ENCODE data around the gene FAM111A.

Gene FAM111A

DNA sequence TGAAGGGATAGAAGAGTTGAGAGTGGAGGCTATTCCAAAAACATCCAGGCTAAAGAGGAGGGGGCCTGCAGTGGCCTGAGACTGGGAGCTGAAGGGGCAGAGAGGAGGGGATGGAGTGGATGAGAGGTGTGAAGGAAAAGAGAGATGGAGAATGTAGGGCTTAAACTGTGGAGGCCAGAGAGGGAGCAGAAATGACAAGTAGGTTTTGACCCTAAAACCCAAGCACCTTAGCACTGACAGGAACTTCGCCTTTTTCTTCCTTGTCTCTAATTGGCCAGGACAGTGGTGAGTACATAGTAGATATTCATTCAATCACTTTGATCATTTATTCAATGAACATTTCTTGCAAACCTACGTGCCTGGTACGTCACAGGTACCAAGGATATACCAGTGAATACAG lies 28.3 kb upstream of the FAM111A start:
- Histone ChIP-seq H2AFZ (ENCODE audit: low read length) (no peak overlapping the region), H3K9me3 (ENCODE audit: insufficient read depth, low read depth, low read length) (peaks cover 17% of the 10 kb centered on the region; the same call in 1 of the 2 replicates), H3F3A (ENCODE audit: low read depth) (no peaks in the 10 kb centered on the region), H3K36me3 (ENCODE audit: insufficient read depth, low read length) (peaks cover 8% of the 10 kb centered on the region; the same call in 1 of the 2 replicates), H3K9me2 (replicated peaks; ENCODE audit: low read depth, low read length) (no peaks in the 10 kb centered on the region), H3K4me1 (ENCODE audit: insufficient read depth, low read length, poor library complexity, severe bottlenecking) (peaks cover 36% of the 10 kb centered on the region), H3K4me3 (ENCODE audit: low read length, poor library complexity, severe bottlenecking) (no peak overlapping the region), H3K79me2 (ENCODE audit: insufficient read depth, low read length) (peaks cover 63% of the 10 kb centered on the region), H3K27me3 (ENCODE audit: insufficient read depth, low read length, poor library complexity, severe bottlenecking) (no peaks in the 10 kb centered on the region), H3K4me2 (ENCODE audit: low read depth, low read length, poor library complexity, severe bottlenecking) (no peak overlapping the region), H4K20me1 (ENCODE audit: insufficient read depth, low read length, poor library complexity, severe bottlenecking) (no peaks in the 10 kb centered on the region), H3K9ac (ENCODE audit: low read depth, low read length, poor library complexity, severe bottlenecking) (no peak overlapping the region)
- TF ChIP-seq, protein P1, sequence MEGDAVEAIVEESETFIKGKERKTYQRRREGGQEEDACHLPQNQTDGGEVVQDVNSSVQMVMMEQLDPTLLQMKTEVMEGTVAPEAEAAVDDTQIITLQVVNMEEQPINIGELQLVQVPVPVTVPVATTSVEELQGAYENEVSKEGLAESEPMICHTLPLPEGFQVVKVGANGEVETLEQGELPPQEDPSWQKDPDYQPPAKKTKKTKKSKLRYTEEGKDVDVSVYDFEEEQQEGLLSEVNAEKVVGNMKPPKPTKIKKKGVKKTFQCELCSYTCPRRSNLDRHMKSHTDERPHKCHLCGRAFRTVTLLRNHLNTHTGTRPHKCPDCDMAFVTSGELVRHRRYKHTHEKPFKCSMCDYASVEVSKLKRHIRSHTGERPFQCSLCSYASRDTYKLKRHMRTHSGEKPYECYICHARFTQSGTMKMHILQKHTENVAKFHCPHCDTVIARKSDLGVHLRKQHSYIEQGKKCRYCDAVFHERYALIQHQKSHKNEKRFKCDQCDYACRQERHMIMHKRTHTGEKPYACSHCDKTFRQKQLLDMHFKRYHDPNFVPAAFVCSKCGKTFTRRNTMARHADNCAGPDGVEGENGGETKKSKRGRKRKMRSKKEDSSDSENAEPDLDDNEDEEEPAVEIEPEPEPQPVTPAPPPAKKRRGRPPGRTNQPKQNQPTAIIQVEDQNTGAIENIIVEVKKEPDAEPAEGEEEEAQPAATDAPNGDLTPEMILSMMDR (conservative IDR thresholded peaks at IDR 0.05; ENCODE audit: low read length), result no peak
- TF ChIP-seq EZH2phosphoT487 (IDR thresholded peaks at IDR 0.05; ENCODE audit: borderline replicate concordance), result no peak

GRCh38 chr11:59115553-59115952 lies 27.1 kb upstream of the FAM111A start:
- H4K20me1 ChIP-seq (ENCODE audit: insufficient read depth, low read length, poor library complexity, severe bottlenecking), result no peaks in the 10 kb centered on the region
- peaks cover 12% of the 10 kb centered on the region; the same call in 1 of the 2 replicates for H3K36me3 ChIP-seq (ENCODE audit: insufficient read depth, low read length)
- H3K79me2 ChIP-seq (ENCODE audit: insufficient read depth, low read length), result peaks cover 52% of the 10 kb centered on the region

DNA sequence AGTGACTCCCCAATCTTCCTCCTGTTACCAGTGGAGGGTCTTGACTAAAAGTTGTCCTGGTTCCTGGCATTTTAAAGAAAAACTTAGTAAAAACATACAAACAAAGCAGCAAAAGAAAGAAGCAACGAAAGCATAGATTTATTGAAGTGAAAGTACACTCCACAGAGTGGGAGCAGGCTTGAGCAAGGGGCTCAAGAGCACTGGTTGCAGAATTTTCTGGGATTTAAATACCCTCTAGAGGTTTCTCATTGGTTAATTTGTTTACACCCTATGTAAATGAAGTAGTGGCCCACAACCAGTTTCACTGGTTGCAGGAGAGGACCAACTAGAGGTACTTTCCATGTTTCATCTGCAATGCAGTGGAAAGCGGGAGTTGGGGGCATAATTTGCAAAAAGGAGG lies 24.9 kb upstream of the FAM111A start:
- H3K9me2 ChIP-seq (replicated peaks; ENCODE audit: low read depth, low read length), result no peaks in the 10 kb centered on the region
- H3F3A ChIP-seq (ENCODE audit: low read depth), result no peaks in the 10 kb centered on the region
- H4K20me1 ChIP-seq (ENCODE audit: insufficient read depth, low read length, poor library complexity, severe bottlenecking), result no peaks in the 10 kb centered on the region
- H3K4me3 ChIP-seq (ENCODE audit: low read length, poor library complexity, severe bottlenecking), result no peak overlapping the region
- peaks cover 12% of the 10 kb centered on the region; the same call in 1 of the 2 replicates for H3K36me3 ChIP-seq (ENCODE audit: insufficient read depth, low read length)
- H3K4me2 ChIP-seq (ENCODE audit: low read depth, low read length, poor library complexity, severe bottlenecking), result no peak overlapping the region
- TF ChIP-seq, protein P1 (conservative IDR thresholded peaks at IDR 0.05; ENCODE audit: low read length), result no peak
- no peak for TF ChIP-seq EZH2phosphoT487 (IDR thresholded peaks at IDR 0.05; ENCODE audit: borderline replicate concordance)
- peaks cover 17% of the 10 kb centered on the region; the same call in 1 of the 2 replicates for H3K9me3 ChIP-seq (ENCODE audit: insufficient read depth, low read depth, low read length)
- no peak overlapping the region for H2AFZ ChIP-seq (ENCODE audit: low read length)
- H3K79me2 ChIP-seq (ENCODE audit: insufficient read depth, low read length), result peaks cover 31% of the 10 kb centered on the region; the same call in 1 of the 2 replicates
- no peaks in the 10 kb centered on the region for H3K27me3 ChIP-seq (ENCODE audit: insufficient read depth, low read length, poor library complexity, severe bottlenecking)
- peaks cover 8% of the 10 kb centered on the region for H3K4me1 ChIP-seq (ENCODE audit: insufficient read depth, low read length, poor library complexity, severe bottlenecking)
- H3K9ac ChIP-seq (ENCODE audit: low read depth, low read length, poor library complexity, severe bottlenecking), result no peak overlapping the region

More at GRCh38 chr11:59115553-59115952, 27.1 kb upstream of the FAM111A start:
- Histone ChIP-seq H3K4me1 (ENCODE audit: insufficient read depth, low read length, poor library complexity, severe bottlenecking) (peaks cover 26% of the 10 kb centered on the region), H3K4me2 (ENCODE audit: low read depth, low read length, poor library complexity, severe bottlenecking) (no peak overlapping the region), H3F3A (ENCODE audit: low read depth) (no peaks in the 10 kb centered on the region), H2AFZ (ENCODE audit: low read length) (no peak overlapping the region), H3K9me3 (ENCODE audit: insufficient read depth, low read depth, low read length) (peaks cover 17% of the 10 kb centered on the region; the same call in 1 of the 2 replicates), H3K4me3 (ENCODE audit: low read length, poor library complexity, severe bottlenecking) (no peak overlapping the region), H3K27me3 (ENCODE audit: insufficient read depth, low read length, poor library complexity, severe bottlenecking) (no peaks in the 10 kb centered on the region), H3K9ac (ENCODE audit: low read depth, low read length, poor library complexity, severe bottlenecking) (no peak overlapping the region), H3K9me2 (replicated peaks; ENCODE audit: low read depth, low read length) (no peaks in the 10 kb centered on the region)
- TF ChIP-seq EZH2phosphoT487 (IDR thresholded peaks at IDR 0.05; ENCODE audit: borderline replicate concordance), result no peak
- TF ChIP-seq, protein P1 (conservative IDR thresholded peaks at IDR 0.05; ENCODE audit: low read length), result no peak
